Peyer's patch (tissue), 4 donors: ENCODE measurements around the gene ZNF630.

Experiments used
- POLR2A ChIP-seq, 2 donors: fragments of 450-650 bp; IDR thresholded peaks; one replicate each; pipeline ENCODE4 v1.5.1; 2017; ENCODE audit warnings: antibody characterized with exemption in 2 of 2, mild to moderate bottlenecking in 2 of 2, moderate library complexity in 2 of 2
- TF ChIP-seq, protein P1 (sequence below), 6 experiments: fragments of 450-650 bp in 4 of 6; fragments of 200-600 bp in 2 of 6; sonication (generic) in 1 of 6; IDR thresholded peaks; one replicate each; pipeline ENCODE4 v1.5.1; 2017 to 2019; ENCODE audit warnings: antibody characterized with exemption in 6 of 6, mild to moderate bottlenecking in 3 of 6, moderate library complexity in 1 of 6

DNA sequence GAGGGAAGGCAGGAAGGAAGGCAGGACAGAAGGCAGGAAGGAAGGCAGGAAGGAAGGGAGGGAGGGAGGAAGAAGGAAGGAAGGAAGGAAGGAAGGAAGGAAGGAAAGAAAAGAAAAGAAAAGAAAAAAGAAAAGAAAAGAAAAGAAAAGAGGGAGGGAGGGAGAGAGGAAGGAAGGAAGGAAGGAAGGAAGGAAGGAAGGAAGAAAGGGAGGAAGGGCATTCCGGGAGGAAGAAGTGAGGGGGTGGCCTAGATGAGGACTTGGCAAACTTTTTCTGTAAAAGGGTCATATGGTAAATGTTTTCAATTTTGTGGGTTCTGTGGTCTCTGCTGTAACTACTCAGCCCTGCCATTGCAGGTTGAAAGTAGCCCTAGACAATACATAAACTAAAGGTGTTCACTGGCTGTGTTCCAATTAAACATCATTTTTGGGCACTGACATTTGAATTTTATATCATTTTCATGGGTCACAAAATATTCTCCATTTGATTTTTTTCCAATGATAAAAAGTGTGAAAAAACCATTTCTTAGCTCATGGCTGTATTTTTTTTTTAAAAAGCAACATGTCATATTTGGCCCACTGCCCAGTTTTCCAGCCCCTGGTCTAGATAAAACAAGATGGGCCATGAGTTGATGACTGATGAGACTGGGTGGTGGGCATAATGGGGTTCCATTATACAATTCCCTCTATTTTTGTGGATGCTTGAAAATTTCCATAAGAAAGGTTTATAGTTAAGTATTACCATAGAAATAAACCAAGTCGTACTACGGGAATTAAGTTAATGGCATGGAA is 3.1 kb downstream of the ZNF630 start:
- TF ChIP-seq POLR2A (IDR thresholded peaks at IDR 0.05): no peak
- TF ChIP-seq, protein P1, sequence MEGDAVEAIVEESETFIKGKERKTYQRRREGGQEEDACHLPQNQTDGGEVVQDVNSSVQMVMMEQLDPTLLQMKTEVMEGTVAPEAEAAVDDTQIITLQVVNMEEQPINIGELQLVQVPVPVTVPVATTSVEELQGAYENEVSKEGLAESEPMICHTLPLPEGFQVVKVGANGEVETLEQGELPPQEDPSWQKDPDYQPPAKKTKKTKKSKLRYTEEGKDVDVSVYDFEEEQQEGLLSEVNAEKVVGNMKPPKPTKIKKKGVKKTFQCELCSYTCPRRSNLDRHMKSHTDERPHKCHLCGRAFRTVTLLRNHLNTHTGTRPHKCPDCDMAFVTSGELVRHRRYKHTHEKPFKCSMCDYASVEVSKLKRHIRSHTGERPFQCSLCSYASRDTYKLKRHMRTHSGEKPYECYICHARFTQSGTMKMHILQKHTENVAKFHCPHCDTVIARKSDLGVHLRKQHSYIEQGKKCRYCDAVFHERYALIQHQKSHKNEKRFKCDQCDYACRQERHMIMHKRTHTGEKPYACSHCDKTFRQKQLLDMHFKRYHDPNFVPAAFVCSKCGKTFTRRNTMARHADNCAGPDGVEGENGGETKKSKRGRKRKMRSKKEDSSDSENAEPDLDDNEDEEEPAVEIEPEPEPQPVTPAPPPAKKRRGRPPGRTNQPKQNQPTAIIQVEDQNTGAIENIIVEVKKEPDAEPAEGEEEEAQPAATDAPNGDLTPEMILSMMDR (IDR thresholded peaks at IDR 0.05): no peak
